OCI-LY1 (cell line): ENCODE measurements around the gene SMPD3.

Source experiments
- EZH2 ChIP-seq: fragments of 200-600 bp; sonication (generic), shearing (Covaris generic); IDR thresholded peaks from 2 replicates; pipeline ENCODE4 v1.8.0; 2017; ENCODE audit warnings: borderline replicate concordance, mixed run types, mild to moderate bottlenecking, antibody characterized with exemption, low read length, moderate library complexity, mixed read lengths
- TF ChIP-seq, protein P1 (sequence below): fragments of 200-600 bp; sonication (generic), shearing (Covaris generic); IDR thresholded peaks from 2 replicates; pipeline ENCODE4 v1.5.1; 2017; ENCODE audit warnings: mild to moderate bottlenecking, antibody characterized with exemption, low read length, moderate library complexity, mixed read lengths

DNA sequence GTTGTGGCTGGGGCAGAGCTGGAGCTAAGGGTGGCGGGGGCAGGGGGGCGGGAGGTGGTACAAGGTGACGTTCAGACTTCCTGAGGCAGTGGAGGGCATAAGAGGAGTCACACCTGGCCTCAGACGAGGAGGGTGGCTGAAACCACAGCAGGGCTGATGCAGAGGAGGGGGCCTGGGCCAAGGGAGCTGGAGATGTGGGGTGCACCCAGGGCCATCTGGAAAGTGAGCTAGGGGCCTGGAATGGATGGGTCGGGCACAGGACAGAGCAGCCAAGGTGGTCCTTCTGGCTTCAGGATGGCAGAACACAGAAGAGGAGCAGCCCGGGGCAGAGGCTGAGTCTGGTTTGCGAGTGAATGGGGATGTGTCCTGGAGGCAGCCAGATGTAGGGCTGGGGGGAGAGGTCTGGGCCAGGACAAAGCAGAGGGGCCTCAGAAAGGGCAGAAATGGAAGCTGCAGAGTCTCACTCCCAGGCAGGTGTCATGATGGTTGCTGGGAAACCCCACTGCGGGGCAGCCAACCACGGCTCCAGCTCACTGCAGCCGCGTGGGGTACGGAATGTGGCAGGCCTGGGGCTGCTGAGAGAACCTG is 79.9 kb downstream of the SMPD3 start:
- TF ChIP-seq, protein P1, sequence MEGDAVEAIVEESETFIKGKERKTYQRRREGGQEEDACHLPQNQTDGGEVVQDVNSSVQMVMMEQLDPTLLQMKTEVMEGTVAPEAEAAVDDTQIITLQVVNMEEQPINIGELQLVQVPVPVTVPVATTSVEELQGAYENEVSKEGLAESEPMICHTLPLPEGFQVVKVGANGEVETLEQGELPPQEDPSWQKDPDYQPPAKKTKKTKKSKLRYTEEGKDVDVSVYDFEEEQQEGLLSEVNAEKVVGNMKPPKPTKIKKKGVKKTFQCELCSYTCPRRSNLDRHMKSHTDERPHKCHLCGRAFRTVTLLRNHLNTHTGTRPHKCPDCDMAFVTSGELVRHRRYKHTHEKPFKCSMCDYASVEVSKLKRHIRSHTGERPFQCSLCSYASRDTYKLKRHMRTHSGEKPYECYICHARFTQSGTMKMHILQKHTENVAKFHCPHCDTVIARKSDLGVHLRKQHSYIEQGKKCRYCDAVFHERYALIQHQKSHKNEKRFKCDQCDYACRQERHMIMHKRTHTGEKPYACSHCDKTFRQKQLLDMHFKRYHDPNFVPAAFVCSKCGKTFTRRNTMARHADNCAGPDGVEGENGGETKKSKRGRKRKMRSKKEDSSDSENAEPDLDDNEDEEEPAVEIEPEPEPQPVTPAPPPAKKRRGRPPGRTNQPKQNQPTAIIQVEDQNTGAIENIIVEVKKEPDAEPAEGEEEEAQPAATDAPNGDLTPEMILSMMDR, result no peak
- no peak for TF ChIP-seq EZH2
